Epithelial cell of proximal tubule (primary cell): Measurements from ENCODE around the gene CUX1. TPM values are rescaled to one million over a fixed set of nuclear protein-coding genes. Genes with fewer than 3 reads are reported as not detected.
"Not testable (repeated sequence)": the region's sequence is repeated elsewhere in the genome, so short reads cannot be mapped to it uniquely, and the experiment has no call there.

Experiments used
- DNase-seq: peaks from one replicate; pipeline ENCODE4 v3.0.0-alpha.2; 2011; ENCODE audit warnings: low read depth
- H3K4me3 ChIP-seq: 2 replicates; pipeline ENCODE4 v1.5.1; 2011; ENCODE audit warnings: low read depth, mild to moderate bottlenecking, low read length
- total RNA-seq: library from RNA; depleted of rRNA; stranded (reverse); fragments of >200 nt; gene quantifications from 2 replicates; pipeline ENCODE4 v1.2.3, GENCODE V29; 2015
- TF ChIP-seq, protein P1 (sequence below): conservative IDR thresholded peaks from 2 replicates; pipeline ENCODE4 v1.5.1; 2012; ENCODE audit warnings: low read depth, mild to moderate bottlenecking, low read length

CUX1 gene
- total RNA-seq, 1 donor from 2014 or later, result 37.3 TPM

DNA sequence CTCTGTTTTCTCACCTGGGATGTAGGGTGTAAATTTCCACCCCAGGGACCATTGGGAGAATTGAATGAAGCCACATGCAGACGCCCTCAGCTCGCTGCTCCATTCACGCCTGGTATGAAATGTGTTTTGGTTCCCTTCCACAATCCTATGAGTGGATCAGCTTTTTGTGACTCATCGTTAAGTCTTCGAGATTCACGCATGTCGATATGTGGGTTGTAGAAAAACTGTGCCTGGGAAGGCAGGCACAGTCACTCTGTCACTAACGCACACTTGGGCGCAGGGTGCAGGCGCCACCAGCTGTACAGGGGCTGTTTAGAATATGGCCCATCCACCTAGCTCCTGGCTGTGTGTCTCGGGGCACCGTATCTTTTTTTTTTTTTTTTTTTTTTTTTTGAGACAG is 405.0 kb downstream of the CUX1 start:
- TF ChIP-seq, protein P1, sequence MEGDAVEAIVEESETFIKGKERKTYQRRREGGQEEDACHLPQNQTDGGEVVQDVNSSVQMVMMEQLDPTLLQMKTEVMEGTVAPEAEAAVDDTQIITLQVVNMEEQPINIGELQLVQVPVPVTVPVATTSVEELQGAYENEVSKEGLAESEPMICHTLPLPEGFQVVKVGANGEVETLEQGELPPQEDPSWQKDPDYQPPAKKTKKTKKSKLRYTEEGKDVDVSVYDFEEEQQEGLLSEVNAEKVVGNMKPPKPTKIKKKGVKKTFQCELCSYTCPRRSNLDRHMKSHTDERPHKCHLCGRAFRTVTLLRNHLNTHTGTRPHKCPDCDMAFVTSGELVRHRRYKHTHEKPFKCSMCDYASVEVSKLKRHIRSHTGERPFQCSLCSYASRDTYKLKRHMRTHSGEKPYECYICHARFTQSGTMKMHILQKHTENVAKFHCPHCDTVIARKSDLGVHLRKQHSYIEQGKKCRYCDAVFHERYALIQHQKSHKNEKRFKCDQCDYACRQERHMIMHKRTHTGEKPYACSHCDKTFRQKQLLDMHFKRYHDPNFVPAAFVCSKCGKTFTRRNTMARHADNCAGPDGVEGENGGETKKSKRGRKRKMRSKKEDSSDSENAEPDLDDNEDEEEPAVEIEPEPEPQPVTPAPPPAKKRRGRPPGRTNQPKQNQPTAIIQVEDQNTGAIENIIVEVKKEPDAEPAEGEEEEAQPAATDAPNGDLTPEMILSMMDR, result no peak
- no peak for DNase-seq
- no peak overlapping the region for H3K4me3 ChIP-seq

DNA sequence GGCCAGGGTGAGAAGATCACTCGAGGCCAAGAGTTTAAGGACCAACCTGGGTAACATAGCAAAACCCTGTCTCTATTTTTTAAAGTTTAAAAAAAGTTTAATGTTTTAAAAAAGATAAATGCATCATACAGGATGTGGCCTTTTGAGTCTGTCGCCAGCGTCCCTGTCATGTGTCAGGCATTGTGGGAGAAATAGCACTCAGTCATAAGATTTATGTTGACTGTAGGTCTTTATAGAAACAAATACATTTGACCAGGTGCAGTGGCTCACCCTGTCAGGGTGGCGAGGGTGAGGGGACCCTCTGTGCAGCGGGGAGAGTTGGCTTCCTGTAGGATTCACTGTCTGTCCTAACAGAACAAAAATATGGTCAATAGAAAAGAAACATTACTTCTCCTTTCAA is 405.8 kb downstream of the CUX1 start:
- DNase-seq, result no peak
- TF ChIP-seq, protein P1, result no peak
- no peak overlapping the region for H3K4me3 ChIP-seq

DNA sequence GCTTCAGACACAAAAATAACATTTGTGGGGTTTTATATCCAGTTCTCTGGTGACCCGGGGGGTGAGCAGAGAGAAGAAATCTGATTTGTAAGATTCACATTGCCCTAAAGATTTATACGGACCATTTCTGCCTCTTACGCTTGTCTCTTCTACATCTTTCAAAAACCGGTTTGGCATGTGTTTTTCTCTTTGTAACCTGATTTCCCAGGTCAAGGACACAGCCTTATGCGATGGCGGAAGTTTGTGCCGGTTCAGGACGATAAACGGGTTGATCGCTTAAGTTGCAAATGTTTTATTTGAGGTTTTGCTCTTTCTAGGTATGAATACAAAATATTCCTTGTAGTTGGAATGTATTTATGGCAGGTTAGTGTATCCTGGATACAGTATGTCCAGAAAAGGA is 407.6 kb downstream of the CUX1 start:
- H3K4me3 ChIP-seq, result no peak overlapping the region
- no peak for DNase-seq
- TF ChIP-seq, protein P1, result no peak

DNA sequence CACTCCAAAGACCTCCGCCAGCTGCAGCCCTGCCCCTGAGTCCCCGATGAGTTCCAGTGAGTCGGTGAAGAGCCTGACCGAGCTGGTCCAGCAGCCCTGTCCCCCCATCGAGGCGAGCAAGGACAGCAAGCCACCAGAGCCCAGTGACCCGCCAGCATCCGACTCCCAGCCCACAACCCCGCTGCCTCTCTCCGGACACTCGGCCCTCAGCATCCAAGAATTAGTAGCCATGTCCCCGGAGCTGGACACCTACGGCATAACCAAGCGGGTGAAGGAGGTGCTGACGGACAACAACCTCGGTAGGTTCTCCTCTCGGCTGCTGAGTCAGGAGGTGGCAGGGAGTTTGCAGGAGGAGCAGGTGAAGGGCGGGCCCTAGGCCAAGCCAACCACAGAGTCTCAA is 409.9 kb downstream of the CUX1 start:
- no peak overlapping the region for H3K4me3 ChIP-seq
- no peak for DNase-seq
- TF ChIP-seq, protein P1, result no peak

DNA sequence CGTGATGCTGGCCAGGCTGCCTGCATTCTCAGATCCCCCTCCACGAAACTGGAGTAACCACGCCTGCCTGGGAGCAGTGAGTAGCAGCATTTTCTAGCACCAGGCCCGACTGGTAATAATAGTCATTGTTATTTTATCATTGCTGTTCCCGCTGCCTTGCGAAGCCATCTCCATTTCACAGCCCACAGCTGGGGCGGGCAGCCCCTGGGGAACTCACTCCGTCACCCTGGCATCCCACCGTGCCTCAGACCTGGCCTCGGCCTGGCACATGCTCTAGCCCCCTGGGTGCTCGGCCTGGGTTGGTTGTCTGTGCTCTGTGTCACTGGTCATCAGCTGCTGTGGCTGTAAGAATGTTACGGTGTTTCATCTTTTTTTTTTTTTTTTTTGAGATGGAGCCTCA is 411.5 kb downstream of the CUX1 start:
- no peak for DNase-seq
- H3K4me3 ChIP-seq, result no peak overlapping the region
- TF ChIP-seq, protein P1, result no peak

GRCh38 chr7:102230162-102230561 is 412.7 kb downstream of the CUX1 start:
- not testable (repeated sequence) for DNase-seq, H3K4me3 ChIP-seq

- no peak for DNase-seq
- TF ChIP-seq, protein P1, result no peak
- no peak overlapping the region for H3K4me3 ChIP-seq
Observed at GRCh38 chr7:102230593-102230992, 413.2 kb downstream of the CUX1 start.

GRCh38 chr7:102232611-102233286 is 415.3 kb downstream of the CUX1 start:
- TF ChIP-seq, protein P1, result no peak
- H3K4me3 ChIP-seq, result no peak overlapping the region
- no peak for DNase-seq
